Thyroid gland (tissue), 4 donors: ENCODE measurements around the gene NSDHL. TPM values are rescaled to one million over a fixed set of nuclear protein-coding genes. Genes with fewer than 3 reads are reported as not detected.

ENCODE experiments used
- DNase-seq, 2 donors: peaks; one replicate each; pipeline ENCODE4 v3.0.0-alpha.2; 2019
- H3K27ac ChIP-seq, 3 donors: fragments of 200-600 bp; sonication (generic); 1 replicate in 2 of 3; 2 replicates in 1 of 3; pipeline ENCODE4 v1.5.1; 2016 to 2019; ENCODE audit warnings: mild to moderate bottlenecking in 1 of 3, moderate library complexity in 1 of 3
- H3K27me3 ChIP-seq: fragments of 200-600 bp; sonication (generic); one replicate; pipeline ENCODE4 v1.5.1; 2019
- H3K36me3 ChIP-seq, 2 donors: fragments of 200-600 bp; sonication (generic); one replicate each; pipeline ENCODE4 v1.5.1; 2016 to 2019
- H3K4me1 ChIP-seq, 2 donors: fragments of 200-600 bp; sonication (generic); one replicate each; pipeline ENCODE4 v1.5.1; 2017 to 2019
- H3K4me3 ChIP-seq, 3 donors: fragments of 200-600 bp; sonication (generic); replicated peaks in 1 of 3; 1 replicate in 2 of 3; 2 replicates in 1 of 3; pipeline ENCODE4 v1.5.1; 2016; ENCODE audit warnings: mild to moderate bottlenecking in 1 of 3
- H3K9me3 ChIP-seq: fragments of 200-600 bp; sonication (generic); one replicate; pipeline ENCODE4 v1.5.1; 2017
- CTCF ChIP-seq, 6 experiments: fragments of 200-600 bp in 3 of 6; fragments of 450-650 bp in 3 of 6; sonication (generic) in 3 of 6; IDR thresholded peaks; one replicate each; pipeline ENCODE4 v1.5.1; 2016 to 2019; ENCODE audit warnings: antibody characterized with exemption in 6 of 6, mild to moderate bottlenecking in 2 of 6, inconsistent platforms in 1 of 6, moderate library complexity in 1 of 6
- POLR2A ChIP-seq, 2 donors: fragments of 450-650 bp; IDR thresholded peaks; one replicate each; pipeline ENCODE4 v1.6.1; 2017; ENCODE audit warnings: antibody characterized with exemption in 2 of 2, mild to moderate bottlenecking in 2 of 2, moderate library complexity in 1 of 2
- WGBS, 2 donors: methylation state at CpG; one replicate each; pipeline ENCODE4 v1.1.5; 2017; 5-methylcytosine and 5-hydroxymethylcytosine counted together
- intact Hi-C: fragments of 100-400 bp; cut with DNase I; formaldehyde crosslinking; loops from one replicate; pipeline ENCODE4 v1.15.1; 2023
- total RNA-seq, 4 donors: library from RNA; depleted of rRNA; stranded (reverse); fragments of >200 nt; gene quantifications; one replicate each; pipeline ENCODE4 v1.2.3, GENCODE V29; 2016

The NSDHL gene
- total RNA-seq, 4 donors from 2014 or later, result 11.2 to 20.3 (median 17.0) TPM

- Histone ChIP-seq H3K27me3 (no peaks in the 10 kb centered on the region), H3K9me3 (no peaks in the 10 kb centered on the region), H3K36me3 (no peaks in the 10 kb centered on the region), H3K4me1 (no peaks in the 10 kb centered on the region), H3K4me3 (no peak overlapping the region), H3K27ac (no peak overlapping the region)
- no peak for DNase-seq
- intact Hi-C loops, result no loop called here
- 90 to 95% methylated on average over 5 of the region's 5 CpGs for whole genome bisulfite sequencing, 2 donors
- TF ChIP-seq CTCF (IDR thresholded peaks at IDR 0.05), result no peak
- no peak for TF ChIP-seq POLR2A (IDR thresholded peaks at IDR 0.05)
Observed at GRCh38 chrX:152843852-152844251, 13.0 kb downstream of the NSDHL start.

GRCh38 chrX:152844256-152844655, 13.4 kb downstream of the NSDHL start:
- Histone ChIP-seq H3K4me1 (no peaks in the 10 kb centered on the region), H3K9me3 (no peaks in the 10 kb centered on the region), H3K27me3 (no peaks in the 10 kb centered on the region), H3K36me3 (no peaks in the 10 kb centered on the region), H3K27ac (no peak overlapping the region), H3K4me3 (no peak overlapping the region)
- intact Hi-C loops, result no loop called here
- TF ChIP-seq POLR2A (IDR thresholded peaks at IDR 0.05), result no peak
- no peak for TF ChIP-seq CTCF (IDR thresholded peaks at IDR 0.05)
- 86 to 93% methylated on average over 2 to 6 of the region's 6 CpGs for WGBS, 2 donors
- no peak for DNase-seq

GRCh38 chrX:152845618-152846240, 14.9 kb downstream of the NSDHL start:
- Histone ChIP-seq H3K9me3 (no peaks in the 10 kb centered on the region), H3K4me3 (no peak overlapping the region), H3K27ac (no peak overlapping the region), H3K4me1 (no peaks in the 10 kb centered on the region), H3K36me3 (no peaks in the 10 kb centered on the region), H3K27me3 (no peaks in the 10 kb centered on the region)
- intact Hi-C loops, result no loop called here
- WGBS, 2 donors, result 92 to 97% methylated on average over 16 to 17 of the region's 17 CpGs
- no peak for DNase-seq
- no peak for TF ChIP-seq POLR2A (IDR thresholded peaks at IDR 0.05)
- no peak for TF ChIP-seq CTCF (IDR thresholded peaks at IDR 0.05)

GRCh38 chrX:152847281-152847680, 16.4 kb downstream of the NSDHL start:
- H3K4me3 ChIP-seq, result no peak overlapping the region
- H3K27ac ChIP-seq, result no peak overlapping the region
- H3K36me3 ChIP-seq, result no peaks in the 10 kb centered on the region
- no peaks in the 10 kb centered on the region for H3K4me1 ChIP-seq
- no peak for DNase-seq
- no peaks in the 10 kb centered on the region for H3K27me3 ChIP-seq
- WGBS, 2 donors, result 91 to 92% methylated on average over 6 of the region's 6 CpGs
- no peak for TF ChIP-seq POLR2A (IDR thresholded peaks at IDR 0.05)
- intact Hi-C loops, result no loop called here
- no peaks in the 10 kb centered on the region for H3K9me3 ChIP-seq

- no peak for DNase-seq
- no peaks in the 10 kb centered on the region for H3K4me1 ChIP-seq
- H3K27ac ChIP-seq, result no peak overlapping the region
- 54 to 84% methylated on average over 2 of the region's 2 CpGs for WGBS, 2 donors
- H3K27me3 ChIP-seq, result no peaks in the 10 kb centered on the region
- no peak for TF ChIP-seq CTCF (IDR thresholded peaks at IDR 0.05)
- TF ChIP-seq POLR2A (IDR thresholded peaks at IDR 0.05), result no peak
- intact Hi-C loops, result no loop called here
- H3K9me3 ChIP-seq, result no peaks in the 10 kb centered on the region
- H3K36me3 ChIP-seq, result no peaks in the 10 kb centered on the region
- no peak overlapping the region for H3K4me3 ChIP-seq
Observed at GRCh38 chrX:152850465-152850864, 19.6 kb downstream of the NSDHL start.
